ENCODE results near the gene FANCE. TPM values are rescaled to one million over a fixed set of nuclear protein-coding genes. Genes with fewer than 3 reads are reported as not detected.

FANCE gene
- total and polyA plus RNA-seq, 2 experiments from 2014 or later, result 5.4 to 25.5 TPM

DNA sequence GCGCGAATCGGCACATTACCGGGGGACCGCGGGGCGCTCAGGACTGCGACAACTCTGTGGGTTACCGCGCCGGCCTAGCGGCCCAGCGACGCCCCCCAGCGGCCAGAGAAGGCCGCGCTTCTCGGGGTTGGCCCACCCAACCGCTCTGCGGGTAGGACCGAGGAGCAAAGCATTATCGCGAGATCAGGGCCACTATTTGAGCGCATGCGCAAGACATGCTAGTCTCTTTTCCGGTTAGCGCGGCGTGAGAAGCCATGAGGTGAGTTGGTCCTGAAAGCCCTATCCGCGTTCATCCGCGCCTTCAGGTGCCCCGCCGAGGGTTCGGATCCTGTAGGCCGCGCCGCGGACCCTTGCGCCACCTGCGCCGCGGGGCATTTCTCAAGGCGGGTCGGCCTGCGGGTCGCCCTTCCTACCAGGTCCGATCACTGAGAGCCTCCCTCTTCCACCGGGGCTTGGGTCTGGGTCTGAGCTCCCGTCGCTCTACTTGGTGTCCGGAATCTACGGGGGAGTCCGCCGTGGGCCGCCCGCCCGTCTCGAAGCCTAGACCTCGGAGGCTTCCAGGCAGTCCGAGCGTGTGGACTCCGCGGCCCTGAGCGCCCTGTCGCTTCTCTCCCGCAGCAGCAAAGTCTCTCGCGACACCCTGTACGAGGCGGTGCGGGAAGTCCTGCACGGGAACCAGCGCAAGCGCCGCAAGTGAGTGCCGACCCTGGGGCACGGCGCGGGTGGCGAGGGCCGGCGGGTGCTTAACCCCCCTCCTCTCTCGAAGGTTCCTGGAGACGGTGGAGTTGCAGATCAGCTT, 16.2 kb downstream of the FANCE start, which contains the start of gene RPL10A:
RPL10A (plus strand) TSS at position 221 of the 799 bp plus-strand sequence; CDS start at position 255, 34 bp downstream.
- peaks cover 5% of the 10 kb centered on the region; the same call in 1 of the 2 replicates for H3K27me3 ChIP-seq (ENCODE audit: insufficient read depth)
- H2AFZ ChIP-seq, result peak within 1 kb of the TSS; percentile 95
- peak within 1 kb of the TSS; percentile 100 for H3K4me3 ChIP-seq
- peak; percentile 98 for DNase-seq (ENCODE audit: low spot score)
- peak within 1 kb of the TSS; percentile 100 for H3K4me2 ChIP-seq
- H3F3A ChIP-seq (replicated peaks; ENCODE audit: low read depth), result peaks cover 53% of the 10 kb centered on the region
- H3K36me3 Mint-ChIP-seq (ENCODE audit: low read depth), result peaks cover 79% of the 10 kb centered on the region
- H3K4me1 ChIP-seq (ENCODE audit: insufficient read depth), result peaks cover 25% of the 10 kb centered on the region
- peaks cover 40% of the 10 kb centered on the region for H4K20me1 ChIP-seq (replicated peaks; ENCODE audit: insufficient read depth)
- peaks cover 33% of the 10 kb centered on the region for H3K79me2 ChIP-seq (replicated peaks; ENCODE audit: insufficient read depth)
- H3K9me2 ChIP-seq (ENCODE audit: insufficient read depth), result no peaks in the 10 kb centered on the region
- H3K9me3 Mint-ChIP-seq, result peaks cover 8% of the 10 kb centered on the region; the same call in 2 of the 3 replicates
- peak within 1 kb of the TSS; percentile 93 for H3K4me3 Mint-ChIP-seq
- TF ChIP-seq ZNF331 (CRISPR knock-in tag; IDR thresholded peaks at IDR 0.05; ENCODE audit: low read depth) (no peak), REST (IDR thresholded peaks at IDR 0.05; ENCODE audit: unreplicated experiment) (peak; percentile 50), JUNB (IDR thresholded peaks at IDR 0.05; ENCODE audit: unreplicated experiment) (no peak), NANOG (IDR thresholded peaks at IDR 0.05; ENCODE audit: borderline replicate concordance) (no peak), EZH2phosphoT487 (IDR thresholded peaks at IDR 0.05; ENCODE audit: unreplicated experiment) (no peak), ETS1 (IDR thresholded peaks at IDR 0.05) (peak; percentile 80), ZNF462 (CRISPR knock-in tag; IDR thresholded peaks at IDR 0.05) (no peak), EZH2 (IDR thresholded peaks at IDR 0.05; ENCODE audit: low read depth, unreplicated experiment) (no peak), CREB1 (CRISPR knock-in tag; IDR thresholded peaks at IDR 0.05; ENCODE audit: low read depth) (peak; percentile 60), STAT1 (IDR thresholded peaks at IDR 0.05; ENCODE audit: unreplicated experiment) (no peak), POLR2AphosphoS5 (IDR thresholded peaks at IDR 0.05; ENCODE audit: low read depth) (peak; percentile 100), ZNF114 (CRISPR knock-in tag; IDR thresholded peaks at IDR 0.05) (no peak)
- TF ChIP-seq, protein P1, sequence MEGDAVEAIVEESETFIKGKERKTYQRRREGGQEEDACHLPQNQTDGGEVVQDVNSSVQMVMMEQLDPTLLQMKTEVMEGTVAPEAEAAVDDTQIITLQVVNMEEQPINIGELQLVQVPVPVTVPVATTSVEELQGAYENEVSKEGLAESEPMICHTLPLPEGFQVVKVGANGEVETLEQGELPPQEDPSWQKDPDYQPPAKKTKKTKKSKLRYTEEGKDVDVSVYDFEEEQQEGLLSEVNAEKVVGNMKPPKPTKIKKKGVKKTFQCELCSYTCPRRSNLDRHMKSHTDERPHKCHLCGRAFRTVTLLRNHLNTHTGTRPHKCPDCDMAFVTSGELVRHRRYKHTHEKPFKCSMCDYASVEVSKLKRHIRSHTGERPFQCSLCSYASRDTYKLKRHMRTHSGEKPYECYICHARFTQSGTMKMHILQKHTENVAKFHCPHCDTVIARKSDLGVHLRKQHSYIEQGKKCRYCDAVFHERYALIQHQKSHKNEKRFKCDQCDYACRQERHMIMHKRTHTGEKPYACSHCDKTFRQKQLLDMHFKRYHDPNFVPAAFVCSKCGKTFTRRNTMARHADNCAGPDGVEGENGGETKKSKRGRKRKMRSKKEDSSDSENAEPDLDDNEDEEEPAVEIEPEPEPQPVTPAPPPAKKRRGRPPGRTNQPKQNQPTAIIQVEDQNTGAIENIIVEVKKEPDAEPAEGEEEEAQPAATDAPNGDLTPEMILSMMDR (conservative IDR thresholded peaks at IDR 0.05; ENCODE audit: low read depth in 2 of 2), result peak; percentile 87 to 93
- H3K36me3 ChIP-seq (ENCODE audit: insufficient read depth), result peaks cover 38% of the 10 kb centered on the region
- peaks cover 43% of the 10 kb centered on the region for H3K4me1 Mint-ChIP-seq
- ATAC-seq, result peak; percentile 83
- peaks cover 48% of the 10 kb centered on the region for H3K27me3 Mint-ChIP-seq (ENCODE audit: insufficient read depth, low read depth, poor library complexity)
- peak within 1 kb of the TSS; percentile 99 for H3K27ac Mint-ChIP-seq
- peak within 1 kb of the TSS; percentile 96 for H3K27ac ChIP-seq (ENCODE audit: low read depth)
